Chondrocyte (in vitro differentiated cells): Measurements from ENCODE around the gene FRMD4A. TPM values are rescaled to one million over a fixed set of nuclear protein-coding genes. Genes with fewer than 3 reads are reported as not detected.
A peak's percentile ranks its signal among the peaks of the same experiment; 100 is the strongest.

Experiments used
- DNase-seq: peaks from one replicate; pipeline ENCODE4 v3.0.0; 2021; ENCODE audit warnings: mixed read lengths, low spot score
- H3K27ac Mint-ChIP-seq: one replicate; pipeline ENCODE4 v1.8.0; 2021; ENCODE audit warnings: mild to moderate bottlenecking, moderate library complexity, mixed read lengths; ENCODE audit not compliant: unreplicated experiment
- H3K27me3 Mint-ChIP-seq: 2 replicates; pipeline ENCODE4 v1.8.0; 2021; ENCODE audit warnings: low read depth, mixed read lengths
- H3K36me3 Mint-ChIP-seq: 2 replicates; pipeline ENCODE4 v1.8.0; 2021; ENCODE audit warnings: low read depth, mixed read lengths
- H3K4me1 Mint-ChIP-seq: 2 replicates; pipeline ENCODE4 v1.8.0; 2021; ENCODE audit warnings: low read depth, mild to moderate bottlenecking, mixed read lengths
- H3K4me3 Mint-ChIP-seq: one replicate; pipeline ENCODE4 v1.8.0; 2021; ENCODE audit warnings: mild to moderate bottlenecking, moderate library complexity, mixed read lengths; ENCODE audit not compliant: unreplicated experiment
- H3K9me3 Mint-ChIP-seq: 2 replicates; pipeline ENCODE4 v1.8.0; 2021; ENCODE audit warnings: low read depth, mixed read lengths
- CTCF ChIP-seq: fragments of 200-600 bp; sonication (generic); IDR thresholded peaks from 2 replicates; pipeline ENCODE4 v1.5.0; 2021; ENCODE audit warnings: antibody characterized with exemption, mild to moderate bottlenecking, moderate library complexity
- total RNA-seq: library from RNA; stranded (reverse); gene quantifications from 3 replicates; pipeline ENCODE4 v1.2.1, GENCODE V29; 2021

The FRMD4A gene
- total RNA-seq, 1 donor from 2014 or later, result 129 TPM

- Mint-ChIP-seq H3K36me3 (no peaks in the 10 kb centered on the region), H3K4me1 (peaks cover 55% of the 10 kb centered on the region), H3K27ac (peak overlapping the region; percentile 81), H3K27me3 (no peaks in the 10 kb centered on the region), H3K9me3 (no peaks in the 10 kb centered on the region), H3K4me3 (peak overlapping the region; percentile 89)
- TF ChIP-seq CTCF, result no peak
- no peak for DNase-seq
These were observed 157.4 kb downstream of the FRMD4A start for GRCh38 chr10:14173391-14173705.

- peaks cover 56% of the 10 kb centered on the region for H3K4me1 Mint-ChIP-seq
- no peaks in the 10 kb centered on the region for H3K27me3 Mint-ChIP-seq
- no peak for DNase-seq
- TF ChIP-seq CTCF, result no peak
- H3K4me3 Mint-ChIP-seq, result peak overlapping the region; percentile 89
- H3K9me3 Mint-ChIP-seq, result no peaks in the 10 kb centered on the region
- no peak overlapping the region for H3K27ac Mint-ChIP-seq
- H3K36me3 Mint-ChIP-seq, result peaks cover 5% of the 10 kb centered on the region
These were observed 158.3 kb downstream of the FRMD4A start for GRCh38 chr10:14172336-14172950.

- no peak for DNase-seq
- H3K4me1 Mint-ChIP-seq, result peaks cover 58% of the 10 kb centered on the region
- H3K9me3 Mint-ChIP-seq, result no peaks in the 10 kb centered on the region
- H3K4me3 Mint-ChIP-seq, result peak overlapping the region; percentile 10
- no peak overlapping the region for H3K27ac Mint-ChIP-seq
- H3K36me3 Mint-ChIP-seq, result peaks cover 9% of the 10 kb centered on the region
- no peaks in the 10 kb centered on the region for H3K27me3 Mint-ChIP-seq
- no peak for TF ChIP-seq CTCF
These were observed 159.4 kb downstream of the FRMD4A start for GRCh38 chr10:14171336-14171735.

- DNase-seq, result no peak
- peaks cover 4% of the 10 kb centered on the region for H3K9me3 Mint-ChIP-seq
- peak overlapping the region; percentile 40 for H3K4me3 Mint-ChIP-seq
- peaks cover 9% of the 10 kb centered on the region for H3K36me3 Mint-ChIP-seq
- peak overlapping the region; percentile 54 for H3K27ac Mint-ChIP-seq
- no peak for TF ChIP-seq CTCF
- H3K4me1 Mint-ChIP-seq, result peaks cover 33% of the 10 kb centered on the region
- H3K27me3 Mint-ChIP-seq, result no peaks in the 10 kb centered on the region
These were observed 167.2 kb downstream of the FRMD4A start for GRCh38 chr10:14163377-14164086.

- Mint-ChIP-seq H3K36me3 (peaks cover 7% of the 10 kb centered on the region), H3K27ac (peak overlapping the region; percentile 43), H3K9me3 (peaks cover 4% of the 10 kb centered on the region), H3K4me3 (no peak overlapping the region), H3K27me3 (no peaks in the 10 kb centered on the region), H3K4me1 (peaks cover 33% of the 10 kb centered on the region)
- no peak for DNase-seq
- TF ChIP-seq CTCF, result no peak
These were observed 167.9 kb downstream of the FRMD4A start for GRCh38 chr10:14162629-14163344.
